HG02759 (cell line): ENCODE results near the gene REXO1.

Experiments used
- ATAC-seq: cut with Tn5 transposase; IDR thresholded peaks from one replicate; pipeline ENCODE4 v1.9.1; 2021; ENCODE audit warnings: mild to moderate bottlenecking, moderate library complexity; ENCODE audit not compliant: unreplicated experiment

REXO1 gene

DNA sequence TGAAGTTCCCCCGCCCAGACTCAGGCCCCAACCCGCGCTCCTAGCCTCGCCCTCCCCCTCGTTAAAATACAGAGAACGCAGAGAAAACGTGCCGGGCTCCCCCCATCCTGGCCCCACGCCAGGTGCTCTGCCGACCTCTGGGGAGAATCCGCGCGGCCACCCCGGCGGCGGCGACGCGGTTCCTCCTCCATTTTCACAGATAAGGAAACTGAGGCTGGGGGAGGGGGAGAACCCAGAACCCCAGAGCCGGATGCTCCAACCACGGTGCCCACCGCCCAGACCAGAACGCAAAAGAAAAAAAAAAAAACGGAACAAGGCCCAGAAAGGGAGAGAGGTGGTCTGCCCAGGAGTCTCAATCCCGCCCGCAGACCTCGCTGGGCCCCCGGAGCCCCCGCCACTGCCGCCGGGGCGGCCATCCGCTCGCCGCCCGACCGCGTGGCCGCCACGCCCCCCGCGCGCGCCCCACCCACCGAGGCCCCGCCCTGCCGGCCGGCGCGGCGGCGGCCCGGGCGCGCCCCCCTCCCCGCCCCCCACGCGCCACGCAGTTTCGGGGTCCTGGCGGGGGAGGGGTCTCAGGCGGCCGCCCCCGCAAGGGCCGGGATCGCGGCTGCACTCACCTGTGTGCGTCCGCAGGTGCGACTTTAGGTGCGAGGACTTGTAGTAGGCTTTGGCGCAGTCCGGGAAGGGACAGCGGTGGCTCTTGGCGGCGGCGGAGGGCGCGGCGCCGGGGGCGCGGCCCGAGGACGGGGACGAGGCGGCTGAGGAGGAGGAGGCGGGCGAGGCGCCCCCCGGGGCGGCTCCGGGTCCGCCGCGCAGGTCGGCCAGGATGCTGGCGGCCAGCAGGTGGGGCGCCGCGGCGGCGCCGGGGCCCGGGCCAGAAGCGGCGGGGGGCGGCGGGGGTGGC lies 14.4 kb upstream of the REXO1 start:
- peak; percentile 1 for ATAC-seq

DNA sequence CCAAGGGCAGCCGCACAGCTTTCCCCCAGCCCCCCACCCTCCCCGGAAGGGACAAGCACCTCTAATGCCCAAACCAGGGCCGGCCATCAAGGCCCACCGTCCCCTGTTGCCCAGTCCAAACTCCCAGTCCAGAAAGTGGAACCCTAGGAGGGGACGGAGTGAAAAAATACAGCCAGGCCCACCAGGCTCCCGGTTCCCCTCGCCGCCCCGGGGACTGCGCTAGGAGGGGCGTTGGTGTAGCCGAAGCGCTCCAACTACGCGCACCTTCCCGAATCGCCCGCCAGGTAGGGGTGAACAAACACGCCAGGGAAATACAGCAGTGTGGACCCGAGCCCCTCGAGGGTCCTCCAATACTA lies 13.8 kb upstream of the REXO1 start:
- ATAC-seq = no peak

DNA sequence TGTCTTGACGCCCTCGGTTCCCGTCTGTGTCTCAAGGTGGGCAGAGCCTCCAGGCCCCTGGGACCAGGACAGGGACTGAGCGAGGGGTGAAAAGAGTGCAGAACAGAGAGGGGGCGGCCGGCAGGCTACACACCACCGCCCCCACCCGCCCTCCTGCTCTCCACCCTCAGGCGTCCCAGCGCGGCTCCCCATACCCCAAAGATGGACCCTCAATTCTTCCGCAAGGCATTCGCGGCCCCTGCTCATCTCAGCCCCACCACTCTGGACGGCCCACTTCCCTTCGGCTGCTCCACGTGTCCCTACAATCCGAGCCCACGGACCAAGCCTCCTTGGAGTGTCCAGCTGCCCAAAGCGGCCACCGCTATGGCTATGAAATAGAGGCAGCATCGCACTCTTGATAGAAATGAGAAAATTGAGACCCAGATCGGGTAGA lies 13.3 kb upstream of the REXO1 start:
- no peak for ATAC-seq

DNA sequence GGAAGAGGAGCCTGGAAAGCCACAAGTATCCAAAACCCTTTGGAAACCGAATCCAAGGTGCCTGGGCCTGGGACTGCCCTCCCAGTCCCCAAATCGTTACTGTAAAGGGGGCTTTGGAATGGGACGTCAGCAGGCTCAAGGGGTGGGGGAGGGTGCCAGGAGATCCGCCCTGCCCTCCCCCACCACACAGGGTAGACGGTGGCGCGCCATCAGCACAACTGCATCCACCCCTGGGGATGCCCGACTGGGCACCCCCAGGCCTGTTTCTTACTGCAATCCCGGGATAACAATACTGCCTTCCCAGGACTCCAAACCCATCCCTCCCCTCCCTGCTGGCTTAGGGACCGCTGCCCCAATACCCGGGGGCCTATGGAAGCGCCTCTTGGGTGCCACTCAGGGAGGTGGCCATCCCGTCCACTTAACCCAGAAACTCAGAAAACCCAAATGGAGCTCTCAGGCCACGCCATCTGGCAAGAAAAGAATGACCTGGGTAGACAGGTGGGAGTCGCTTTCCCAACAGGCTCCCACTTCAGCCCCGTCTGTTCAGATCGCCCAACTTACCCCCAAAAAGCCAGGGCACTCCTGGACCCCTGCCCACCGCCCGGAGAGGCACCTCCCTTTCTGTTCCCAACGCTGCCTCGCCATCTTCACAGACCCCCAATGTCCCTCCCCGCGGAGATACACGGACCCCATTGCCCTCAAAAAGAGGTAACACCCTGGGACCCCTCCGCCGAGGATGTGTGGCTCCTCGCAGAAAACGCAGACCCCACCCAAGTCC lies 12.7 kb upstream of the REXO1 start:
- no peak for ATAC-seq

- ATAC-seq = no peak
These were observed 11.9 kb upstream of the REXO1 start for GRCh38 chr19:1860042-1860775.

DNA sequence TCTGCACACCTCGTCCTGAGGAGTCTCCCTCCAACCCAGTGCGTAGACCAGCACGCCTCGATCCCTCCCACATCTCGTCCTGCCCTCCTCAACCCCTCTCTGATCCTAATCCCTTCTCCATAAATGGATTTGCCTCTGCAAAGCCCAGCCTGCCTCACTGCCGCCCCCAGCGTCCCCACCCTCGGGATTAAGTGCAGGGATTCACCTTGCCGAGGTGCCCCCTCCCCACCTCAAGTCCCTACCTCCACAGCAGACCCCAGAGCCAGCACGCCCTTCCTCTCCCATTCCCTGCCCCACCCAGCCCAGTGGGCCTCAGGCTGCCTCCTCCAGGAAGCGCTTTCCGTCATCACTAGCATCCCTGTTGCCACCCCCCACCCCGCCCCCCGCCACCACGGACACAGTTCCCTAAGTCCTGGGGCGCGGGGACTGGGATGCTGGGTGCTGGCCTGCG lies 11.1 kb upstream of the REXO1 start:
- ATAC-seq = no peak

DNA sequence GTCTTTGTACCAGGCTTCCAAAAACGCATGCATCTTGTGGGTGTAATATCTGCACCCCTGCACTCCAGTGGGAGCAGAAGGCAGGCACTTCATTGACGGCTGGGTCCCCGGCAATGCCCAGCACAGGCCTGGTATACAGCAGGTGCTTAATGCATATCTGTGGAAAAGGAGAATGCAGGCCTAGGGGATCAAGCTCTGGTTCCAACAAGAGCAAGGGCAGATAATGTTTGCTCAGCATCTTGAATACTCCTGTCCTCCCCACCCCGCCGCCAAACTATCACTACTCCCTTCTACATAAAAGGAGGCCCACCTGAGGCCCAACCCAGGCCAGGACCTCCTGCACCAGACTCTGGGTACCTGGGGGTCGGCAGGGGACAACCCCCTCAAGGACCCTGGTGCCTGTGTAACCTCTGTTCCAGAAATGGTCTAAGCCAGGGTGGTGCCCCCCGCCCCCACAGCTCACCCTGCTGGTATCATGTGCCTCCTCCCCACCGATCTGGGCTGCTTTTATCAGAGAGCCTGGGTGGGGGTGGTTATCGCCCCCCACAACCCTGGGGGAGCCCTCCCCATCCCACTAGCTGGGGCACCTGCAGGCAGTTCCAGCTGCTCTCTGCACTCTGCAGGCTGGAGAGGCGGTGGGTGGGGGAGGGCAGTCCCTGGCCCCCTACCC lies 10.3 kb upstream of the REXO1 start:
- ATAC-seq = no peak

GRCh38 chr19:1857648-1858326 lies 9.5 kb upstream of the REXO1 start:
- ATAC-seq = no peak

- peak; percentile 34 for ATAC-seq
These were observed 8.7 kb upstream of the REXO1 start for GRCh38 chr19:1856698-1857603.

GRCh38 chr19:1856345-1856697 lies 8.0 kb upstream of the REXO1 start:
- ATAC-seq = peak; percentile 3

- ATAC-seq = no peak
These were observed 7.6 kb upstream of the REXO1 start for GRCh38 chr19:1855828-1856255.

DNA sequence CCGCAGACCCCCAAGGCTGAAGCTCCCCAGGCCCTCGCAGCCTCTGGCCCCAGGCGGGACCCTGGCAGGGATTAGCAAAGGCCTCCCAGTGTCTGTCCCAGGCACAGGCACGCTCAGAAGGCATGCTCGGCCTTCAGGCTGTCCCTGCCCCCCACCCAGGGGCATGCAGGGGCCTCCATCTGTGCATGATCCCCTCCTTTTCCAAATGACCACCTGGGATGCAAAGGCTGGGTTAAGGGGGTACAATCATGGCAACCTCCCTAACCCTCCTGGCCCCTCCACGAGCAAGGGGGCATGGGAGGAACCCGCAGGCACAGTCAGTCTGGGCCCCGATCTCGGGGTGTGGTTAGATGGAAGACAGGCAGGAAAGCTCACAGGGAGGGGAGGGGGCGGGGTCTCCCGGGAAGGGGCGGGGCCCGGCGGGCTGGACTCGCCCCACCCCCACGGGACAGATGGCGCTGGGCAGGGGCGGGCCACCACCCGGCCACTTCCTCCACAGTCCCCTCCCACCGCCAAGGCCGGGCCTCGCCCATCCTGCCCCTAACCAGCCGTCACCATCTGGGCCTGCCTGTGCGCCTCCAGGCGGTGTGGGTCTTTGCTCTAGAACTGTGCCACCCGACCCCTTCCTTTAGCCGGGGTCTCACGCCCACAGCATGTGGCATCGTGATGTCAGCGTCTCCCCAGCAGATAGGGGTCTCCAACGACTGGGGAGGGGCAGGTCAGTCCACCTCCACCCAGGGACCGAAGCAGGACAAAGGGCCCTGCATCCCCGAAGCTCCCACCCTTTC lies 7.0 kb upstream of the REXO1 start:
- ATAC-seq = peak; percentile 60

DNA sequence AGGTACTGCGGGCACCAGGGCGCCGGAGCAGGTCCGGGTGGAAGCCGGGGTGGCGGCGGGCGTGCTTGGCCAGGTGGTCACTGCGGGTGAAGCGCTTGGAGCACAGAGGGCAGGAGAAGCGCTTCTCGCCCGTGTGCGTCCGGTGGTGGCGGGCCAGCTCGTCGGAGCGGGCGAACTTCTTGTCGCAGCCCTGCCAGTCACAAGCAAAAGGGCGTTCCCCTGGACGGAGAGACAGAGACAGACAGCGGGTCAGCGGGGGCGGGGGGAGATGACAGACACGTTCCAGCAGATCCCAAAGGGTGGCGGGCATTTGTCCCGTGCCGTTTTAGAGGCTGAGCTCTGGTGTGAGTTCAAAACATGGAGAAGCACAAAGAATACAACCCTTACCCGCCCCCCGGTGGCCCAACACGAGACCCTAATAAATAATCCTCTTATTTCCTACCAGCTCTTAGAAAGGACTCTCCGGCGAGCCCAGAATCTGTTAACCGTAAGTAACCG lies 6.3 kb upstream of the REXO1 start:
- no peak for ATAC-seq

DNA sequence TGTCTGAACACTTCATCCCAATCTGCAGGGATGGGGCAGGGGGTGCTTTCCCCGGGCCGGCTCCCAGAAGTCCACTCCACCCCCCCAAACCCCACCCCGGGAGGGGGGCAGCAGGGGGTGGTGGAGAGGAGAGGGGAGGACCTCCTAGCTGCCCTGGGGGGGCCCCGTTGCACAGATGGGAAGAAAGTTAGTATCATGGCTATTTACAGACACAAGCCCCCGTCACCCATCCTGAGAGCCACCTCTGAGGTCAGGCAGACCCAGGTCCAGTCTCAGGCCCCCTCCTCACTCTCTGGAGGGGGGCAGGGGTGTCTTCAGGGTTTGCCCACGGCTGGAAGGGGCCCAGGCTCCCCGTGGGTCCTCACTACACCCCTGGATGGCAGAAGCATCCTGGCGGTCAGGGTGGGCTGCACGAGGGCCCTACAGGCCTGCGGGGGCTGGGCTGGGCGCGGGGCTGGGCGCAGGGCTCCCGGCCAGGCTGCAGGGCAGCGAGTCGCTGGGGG lies 5.8 kb upstream of the REXO1 start:
- ATAC-seq = no peak

- no peak for ATAC-seq
These were observed 5.2 kb upstream of the REXO1 start for GRCh38 chr19:1853295-1854038.

- ATAC-seq = no peak
These were observed 4.4 kb upstream of the REXO1 start for GRCh38 chr19:1852581-1853128.
